ENCODE measurements around the gene IQCM. TPM values are rescaled to one million over a fixed set of nuclear protein-coding genes. Genes with fewer than 3 reads are reported as not detected.

Gene IQCM
- total and polyA plus RNA-seq, 10 of the 15 experiments (the other 5 are each of a cell fraction or from before 2014, with no cell fraction given), result not detected

DNA sequence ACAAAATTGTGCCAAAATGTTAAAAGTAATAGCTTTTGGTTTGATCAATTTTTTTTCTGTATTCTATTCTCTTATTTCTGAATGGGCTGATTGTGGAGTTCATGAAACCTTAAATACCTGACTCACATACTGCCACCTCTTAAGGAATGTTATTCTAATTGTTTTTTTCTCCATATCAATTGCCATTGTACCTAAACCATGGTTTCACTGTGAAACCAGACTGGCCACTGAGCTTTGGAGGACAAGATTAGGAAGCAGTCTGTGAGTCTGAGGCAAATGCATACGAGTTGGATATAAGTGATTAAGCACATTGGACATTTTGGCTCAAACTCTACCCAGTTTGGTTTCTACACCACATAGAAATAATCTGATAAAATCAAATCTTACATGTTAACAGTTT, 184.0 kb downstream of the IQCM start (continued):
- TF ChIP-seq ZBTB11 (CRISPR knock-in tag; IDR thresholded peaks at IDR 0.05) (no peak), TCF3 (IDR thresholded peaks at IDR 0.05; ENCODE audit: borderline replicate concordance, insufficient read depth, low read depth, low read length) (no peak), SP1 (IDR thresholded peaks at IDR 0.05; ENCODE audit: low read depth, low read length) (no peak), ZSCAN29 (IDR thresholded peaks at IDR 0.05) (no peak), SREBF2 (IDR thresholded peaks at IDR 0.05; ENCODE audit: low read length) (no peak), CUX1 (IDR thresholded peaks at IDR 0.05; ENCODE audit: insufficient replicate concordance, low read depth, low read length) (no peak), RBBP5 (conservative IDR thresholded peaks at IDR 0.05) (no peak)
- TF ChIP-seq, protein P1, sequence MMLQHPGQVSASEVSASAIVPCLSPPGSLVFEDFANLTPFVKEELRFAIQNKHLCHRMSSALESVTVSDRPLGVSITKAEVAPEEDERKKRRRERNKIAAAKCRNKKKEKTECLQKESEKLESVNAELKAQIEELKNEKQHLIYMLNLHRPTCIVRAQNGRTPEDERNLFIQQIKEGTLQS (IDR thresholded peaks at IDR 0.05; ENCODE audit: borderline replicate concordance, extremely low read depth, low read depth, low read length), result no peak
